Fibroblast of lung (primary cell): ENCODE results near the gene CAST. TPM values are rescaled to one million over a fixed set of nuclear protein-coding genes. Genes with fewer than 3 reads are reported as not detected.

Experiments used
- DNase-seq, 2 donors: peaks; one replicate each; pipeline versions ENCODE4 v3.0.0 to v3.0.0-alpha.2; 2010; ENCODE audit warnings: low read depth in 2 of 2
- H2AFZ ChIP-seq: 2 replicates; pipeline ENCODE4 v1.5.1; 2012; ENCODE audit warnings: low read length, control low read depth, inconsistent platforms
- H3K27ac ChIP-seq: 2 replicates; pipeline ENCODE4 v1.5.1; 2011; ENCODE audit warnings: low read length, control low read depth; ENCODE audit not compliant: insufficient read depth
- H3K27me3 ChIP-seq: 2 replicates; pipeline ENCODE4 v1.5.1; 2011; ENCODE audit warnings: mild to moderate bottlenecking, low read length; ENCODE audit not compliant: control insufficient read depth, insufficient read depth
- H3K36me3 ChIP-seq: 2 replicates; pipeline ENCODE4 v1.5.1; 2011; ENCODE audit warnings: low read length; ENCODE audit not compliant: control insufficient read depth, insufficient read depth
- H3K4me1 ChIP-seq: 2 replicates; pipeline ENCODE4 v1.5.1; 2011; ENCODE audit warnings: low read length; ENCODE audit not compliant: control insufficient read depth, insufficient read depth; ENCODE audit errors: extremely low read depth
- H3K4me2 ChIP-seq: 2 replicates; pipeline ENCODE4 v1.5.1; 2011; ENCODE audit warnings: low read length, control low read depth; ENCODE audit not compliant: insufficient read depth; ENCODE audit errors: extremely low read depth
- H3K4me3 ChIP-seq, 4 experiments: fragments of 200-600 bp in 1 of 4; sonication (generic) in 1 of 4; replicated peaks in 1 of 4; 2 replicates each; pipeline ENCODE4 v1.5.1; 2011 to 2016; ENCODE audit warnings: low read length in 4 of 4, low read depth in 3 of 4, mild to moderate bottlenecking in 3 of 4, control low read depth in 2 of 4, inconsistent platforms in 1 of 4, mixed read lengths in 1 of 4; ENCODE audit not compliant: insufficient read depth in 1 of 4; ENCODE audit errors: control extremely low read depth in 1 of 4
- H3K79me2 ChIP-seq: 2 replicates; pipeline ENCODE4 v1.5.1; 2012; ENCODE audit warnings: mild to moderate bottlenecking, low read length, inconsistent platforms; ENCODE audit not compliant: control insufficient read depth, insufficient read depth
- H3K9ac ChIP-seq: 2 replicates; pipeline ENCODE4 v1.5.1; 2011; ENCODE audit warnings: mild to moderate bottlenecking, low read length, control low read depth; ENCODE audit not compliant: insufficient read depth
- H3K9me3 ChIP-seq: 2 replicates; pipeline ENCODE4 v1.5.1; 2012; ENCODE audit warnings: low read depth, low read length; ENCODE audit not compliant: control insufficient read depth, insufficient read depth
- H4K20me1 ChIP-seq: 2 replicates; pipeline ENCODE4 v1.5.1; 2011; ENCODE audit warnings: low read length; ENCODE audit not compliant: control insufficient read depth, insufficient read depth; ENCODE audit errors: extremely low read depth
- CTCF ChIP-seq, 2 donors: IDR thresholded peaks in 1 of 2; conservative IDR thresholded peaks in 1 of 2; 1 replicate in 1 of 2; 2 replicates in 1 of 2; pipeline ENCODE4 v1.5.1; 2011 to 2012; ENCODE audit warnings: low read length in 2 of 2, control low read depth in 1 of 2, inconsistent platforms in 1 of 2, low read depth in 1 of 2, mild to moderate bottlenecking in 1 of 2
- EZH2 ChIP-seq: IDR thresholded peaks from 2 replicates; pipeline ENCODE4 v1.5.1; 2012; ENCODE audit warnings: low read length, control low read depth, mild to moderate bottlenecking; ENCODE audit errors: missing control alignments
- polyA plus RNA-seq, 2 donors: library from polyadenylated mRNA; depleted of rRNA in 1 of 2; stranded (reverse) in 1 of 2; unstranded in 1 of 2; fragments of >200 nt; gene quantifications; 2 replicates each; pipeline ENCODE4 v1.2.1, GENCODE V29; 2011 to 2012; ENCODE audit warnings: missing spikeins in 1 of 2
- total RNA-seq: library from RNA; depleted of rRNA; stranded (reverse); fragments of >200 nt; gene quantifications from 2 replicates; pipeline ENCODE4 v1.2.1, GENCODE V29; 2014

The CAST gene
- total and polyA plus RNA-seq, 2 donors (not counting 1 experiment from before 2014, with no cell fraction given), result 203 to 378 TPM

GRCh38 chr5:96703995-96704394 is 41.8 kb downstream of the CAST start:
- peaks cover 27% of the 10 kb centered on the region for H3K4me1 ChIP-seq
- H2AFZ ChIP-seq, result no peak overlapping the region
- DNase-seq, result peak in 1 of 2 donors; percentile 54
- no peaks in the 10 kb centered on the region for H3K36me3 ChIP-seq
- peak overlapping the region; percentile 57 to 84 (median 72) for H3K4me3 ChIP-seq
- peak overlapping the region; percentile 99 for H3K4me2 ChIP-seq
- H3K79me2 ChIP-seq, result peaks cover 63% of the 10 kb centered on the region
- peaks cover 4% of the 10 kb centered on the region for H4K20me1 ChIP-seq
- H3K9ac ChIP-seq, result no peak overlapping the region
- no peaks in the 10 kb centered on the region for H3K9me3 ChIP-seq
- TF ChIP-seq CTCF (conservative IDR thresholded peaks at IDR 0.05 in 1 of 2, IDR thresholded peaks at IDR 0.05 in 1 of 2; ENCODE audit: low read depth in 1 of 2, low read length in 2 of 2) (no peak), EZH2 (no peak)
- no peaks in the 10 kb centered on the region for H3K27me3 ChIP-seq
- peak overlapping the region; percentile 95 for H3K27ac ChIP-seq

- DNase-seq, result no peak
- no peak overlapping the region for H2AFZ ChIP-seq
- no peak overlapping the region for H3K27ac ChIP-seq
- no peak overlapping the region for H3K9ac ChIP-seq
- H3K4me1 ChIP-seq, result peaks cover 17% of the 10 kb centered on the region
- H4K20me1 ChIP-seq, result peaks cover 6% of the 10 kb centered on the region
- H3K27me3 ChIP-seq, result no peaks in the 10 kb centered on the region
- H3K4me3 ChIP-seq, result no peak overlapping the region
- TF ChIP-seq CTCF (conservative IDR thresholded peaks at IDR 0.05 in 1 of 2, IDR thresholded peaks at IDR 0.05 in 1 of 2; ENCODE audit: low read depth in 1 of 2, low read length in 2 of 2) (no peak), EZH2 (no peak)
- no peak overlapping the region for H3K4me2 ChIP-seq
- H3K9me3 ChIP-seq, result no peaks in the 10 kb centered on the region
- peaks cover 86% of the 10 kb centered on the region for H3K79me2 ChIP-seq
- H3K36me3 ChIP-seq, result no peaks in the 10 kb centered on the region
These were observed 44.4 kb downstream of the CAST start for GRCh38 chr5:96706433-96707111.

- Histone ChIP-seq H3K4me2 (no peak overlapping the region), H4K20me1 (peaks cover 6% of the 10 kb centered on the region), H3K79me2 (peaks cover 94% of the 10 kb centered on the region), H3K27me3 (no peaks in the 10 kb centered on the region), H3K27ac (peak overlapping the region; percentile 13), H3K4me3 (no peak overlapping the region), H3K36me3 (no peaks in the 10 kb centered on the region), H2AFZ (no peak overlapping the region), H3K9me3 (no peaks in the 10 kb centered on the region), H3K4me1 (peaks cover 11% of the 10 kb centered on the region), H3K9ac (no peak overlapping the region)
- no peak for TF ChIP-seq EZH2
- no peak for TF ChIP-seq CTCF (conservative IDR thresholded peaks at IDR 0.05 in 1 of 2, IDR thresholded peaks at IDR 0.05 in 1 of 2; ENCODE audit: low read depth in 1 of 2, low read length in 2 of 2)
- no peak for DNase-seq
These were observed 46.4 kb downstream of the CAST start for GRCh38 chr5:96708600-96708999.
